ENCODE data around the gene ATG4A.

DNA sequence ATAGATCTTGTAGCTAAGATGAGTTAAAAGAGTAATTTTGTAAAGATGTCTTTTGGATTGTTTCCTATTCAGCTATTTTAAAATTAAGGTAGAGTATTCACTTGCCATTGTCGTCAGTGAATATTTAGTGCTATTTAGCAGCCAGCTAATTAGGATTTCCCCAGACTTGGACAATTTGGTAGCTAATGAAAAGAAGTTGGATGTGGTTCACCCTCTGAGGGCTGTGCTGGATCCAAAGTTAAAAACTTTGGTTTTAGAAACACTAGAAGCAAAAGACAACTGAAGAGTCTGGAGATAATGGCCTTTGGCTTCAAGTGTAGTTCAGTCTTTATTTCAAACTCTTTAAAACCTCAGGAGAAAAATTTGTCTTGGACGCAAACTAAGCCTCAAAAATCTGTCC lies 41.3 kb downstream of the ATG4A start:
- TF ChIP-seq, protein P1, sequence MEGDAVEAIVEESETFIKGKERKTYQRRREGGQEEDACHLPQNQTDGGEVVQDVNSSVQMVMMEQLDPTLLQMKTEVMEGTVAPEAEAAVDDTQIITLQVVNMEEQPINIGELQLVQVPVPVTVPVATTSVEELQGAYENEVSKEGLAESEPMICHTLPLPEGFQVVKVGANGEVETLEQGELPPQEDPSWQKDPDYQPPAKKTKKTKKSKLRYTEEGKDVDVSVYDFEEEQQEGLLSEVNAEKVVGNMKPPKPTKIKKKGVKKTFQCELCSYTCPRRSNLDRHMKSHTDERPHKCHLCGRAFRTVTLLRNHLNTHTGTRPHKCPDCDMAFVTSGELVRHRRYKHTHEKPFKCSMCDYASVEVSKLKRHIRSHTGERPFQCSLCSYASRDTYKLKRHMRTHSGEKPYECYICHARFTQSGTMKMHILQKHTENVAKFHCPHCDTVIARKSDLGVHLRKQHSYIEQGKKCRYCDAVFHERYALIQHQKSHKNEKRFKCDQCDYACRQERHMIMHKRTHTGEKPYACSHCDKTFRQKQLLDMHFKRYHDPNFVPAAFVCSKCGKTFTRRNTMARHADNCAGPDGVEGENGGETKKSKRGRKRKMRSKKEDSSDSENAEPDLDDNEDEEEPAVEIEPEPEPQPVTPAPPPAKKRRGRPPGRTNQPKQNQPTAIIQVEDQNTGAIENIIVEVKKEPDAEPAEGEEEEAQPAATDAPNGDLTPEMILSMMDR (IDR thresholded peaks at IDR 0.05) = no peak
- TF ChIP-seq POLR2A (IDR thresholded peaks at IDR 0.05; ENCODE audit: low read depth) = no peak
- TF ChIP-seq EP300 (IDR thresholded peaks at IDR 0.05) = no peak
- TF ChIP-seq POLR2AphosphoS5 (IDR thresholded peaks at IDR 0.05) = no peak
